ENCODE data around the gene ATN1. TPM values are rescaled to one million over a fixed set of nuclear protein-coding genes. Genes with fewer than 3 reads are reported as not detected.
A peak's percentile ranks its signal among the peaks of the same experiment; 100 is the strongest.

ATN1 gene
- total and polyA plus RNA-seq, 9 of the 15 experiments (the other 6 are each of a cell fraction or from before 2014, with no cell fraction given): 0.15 to 49.8 (median 2.7) TPM

- TF ChIP-seq FOXP4 (CRISPR knock-in tag; IDR thresholded peaks at IDR 0.05; ENCODE audit: borderline replicate concordance): no peak
- no peak for TF ChIP-seq CLOCK (CRISPR knock-in tag; IDR thresholded peaks at IDR 0.05; ENCODE audit: borderline replicate concordance)
- no peak for TF ChIP-seq ZNF668 (CRISPR knock-in tag; IDR thresholded peaks at IDR 0.05)
- TF ChIP-seq RAD21 (CRISPR knock-in tag; conservative IDR thresholded peaks at IDR 0.05 in 1 of 2, IDR thresholded peaks at IDR 0.05 in 1 of 2): peak; percentile 18 to 22; a peak in 3 of 4 replicates
- no peak for TF ChIP-seq HMG20A (CRISPR knock-in tag; conservative IDR thresholded peaks at IDR 0.05)
- no peak for TF ChIP-seq TAF15 (IDR thresholded peaks at IDR 0.05; ENCODE audit: low read depth, low read length)
- TF ChIP-seq, protein P1, sequence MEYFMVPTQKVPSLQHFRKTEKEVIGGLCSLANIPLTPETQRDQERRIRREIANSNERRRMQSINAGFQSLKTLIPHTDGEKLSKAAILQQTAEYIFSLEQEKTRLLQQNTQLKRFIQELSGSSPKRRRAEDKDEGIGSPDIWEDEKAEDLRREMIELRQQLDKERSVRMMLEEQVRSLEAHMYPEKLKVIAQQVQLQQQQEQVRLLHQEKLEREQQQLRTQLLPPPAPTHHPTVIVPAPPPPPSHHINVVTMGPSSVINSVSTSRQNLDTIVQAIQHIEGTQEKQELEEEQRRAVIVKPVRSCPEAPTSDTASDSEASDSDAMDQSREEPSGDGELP (CRISPR knock-in tag; IDR thresholded peaks at IDR 0.05; ENCODE audit: borderline replicate concordance): peak; percentile 59; the same call in 1 of the 2 replicates
- no peak for TF ChIP-seq ERF (CRISPR knock-in tag; IDR thresholded peaks at IDR 0.05)
- TF ChIP-seq SUPT5H (IDR thresholded peaks at IDR 0.05): peak; percentile 61
- TF ChIP-seq, protein P2, sequence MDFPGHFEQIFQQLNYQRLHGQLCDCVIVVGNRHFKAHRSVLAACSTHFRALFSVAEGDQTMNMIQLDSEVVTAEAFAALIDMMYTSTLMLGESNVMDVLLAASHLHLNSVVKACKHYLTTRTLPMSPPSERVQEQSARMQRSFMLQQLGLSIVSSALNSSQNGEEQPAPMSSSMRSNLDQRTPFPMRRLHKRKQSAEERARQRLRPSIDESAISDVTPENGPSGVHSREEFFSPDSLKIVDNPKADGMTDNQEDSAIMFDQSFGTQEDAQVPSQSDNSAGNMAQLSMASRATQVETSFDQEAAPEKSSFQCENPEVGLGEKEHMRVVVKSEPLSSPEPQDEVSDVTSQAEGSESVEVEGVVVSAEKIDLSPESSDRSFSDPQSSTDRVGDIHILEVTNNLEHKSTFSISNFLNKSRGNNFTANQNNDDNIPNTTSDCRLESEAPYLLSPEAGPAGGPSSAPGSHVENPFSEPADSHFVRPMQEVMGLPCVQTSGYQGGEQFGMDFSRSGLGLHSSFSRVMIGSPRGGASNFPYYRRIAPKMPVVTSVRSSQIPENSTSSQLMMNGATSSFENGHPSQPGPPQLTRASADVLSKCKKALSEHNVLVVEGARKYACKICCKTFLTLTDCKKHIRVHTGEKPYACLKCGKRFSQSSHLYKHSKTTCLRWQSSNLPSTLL (IDR thresholded peaks at IDR 0.05): no peak
- TF ChIP-seq ZKSCAN8 (CRISPR knock-in tag; IDR thresholded peaks at IDR 0.05): no peak
- TF ChIP-seq DPF2 (IDR thresholded peaks at IDR 0.05): no peak
- no peak for TF ChIP-seq ZNF175 (CRISPR knock-in tag; IDR thresholded peaks at IDR 0.05; ENCODE audit: low read depth)
- TF ChIP-seq EP400 (IDR thresholded peaks at IDR 0.05): peak; percentile 81; the same call in 1 of the 2 replicates
- TF ChIP-seq FOXA1 (IDR thresholded peaks at IDR 0.05; ENCODE audit: borderline replicate concordance): no peak
- TF ChIP-seq MLLT1 (IDR thresholded peaks at IDR 0.05): no peak
- TF ChIP-seq ZNF507 (tag; conservative IDR thresholded peaks at IDR 0.05): no peak
- no peak for TF ChIP-seq ETS2 (tag; IDR thresholded peaks at IDR 0.05; ENCODE audit: borderline replicate concordance, poor library complexity, severe bottlenecking)
Measured at GRCh38 chr12:6961695-6962284, 34.0 kb downstream of the ATN1 start (continued).

All from K562 (cell line).